Stimulated activated CD4-positive, alpha-beta T cell treated with anti-CD3 and anti-CD28 coated beads, Interleukin-4, amount 100 ng/mL, for 24 hours (primary cell): ENCODE data around the gene ST3GAL5.

ENCODE experiments used
- DNase-seq: peaks from one replicate; pipeline ENCODE4 v3.0.0-alpha.2; 2020

Gene ST3GAL5

DNA sequence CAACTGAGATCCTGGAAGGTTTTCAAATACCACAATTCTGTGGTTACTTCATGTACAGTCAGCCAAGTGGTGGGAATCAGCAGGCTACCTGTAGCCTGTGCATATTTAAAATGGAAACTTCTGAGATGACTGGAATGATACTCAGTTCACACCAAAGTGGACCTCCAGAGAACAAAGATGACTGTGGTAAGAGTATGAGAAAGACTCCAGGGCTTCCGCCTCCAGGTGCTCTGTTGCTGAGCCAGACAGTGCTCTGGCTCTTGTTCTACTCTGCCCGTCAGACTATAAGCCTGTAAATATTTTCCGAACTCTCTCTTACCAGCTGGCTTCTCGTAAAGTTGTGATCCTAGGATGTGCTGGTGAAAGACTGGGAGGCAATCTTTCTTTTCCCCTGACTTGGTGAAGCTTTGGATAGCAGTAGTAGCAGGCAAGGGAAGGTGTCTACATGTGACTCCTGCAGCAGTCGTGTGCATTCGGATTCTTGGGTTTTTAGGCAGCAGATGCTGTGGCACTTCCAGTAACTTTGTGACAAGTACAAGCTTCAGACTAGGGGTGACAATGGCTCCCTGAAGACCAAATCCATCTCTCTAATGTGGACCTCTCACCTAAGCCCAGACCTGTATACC lies 23.1 kb downstream of the ST3GAL5 start:
- peak; percentile 55 for DNase-seq

DNA sequence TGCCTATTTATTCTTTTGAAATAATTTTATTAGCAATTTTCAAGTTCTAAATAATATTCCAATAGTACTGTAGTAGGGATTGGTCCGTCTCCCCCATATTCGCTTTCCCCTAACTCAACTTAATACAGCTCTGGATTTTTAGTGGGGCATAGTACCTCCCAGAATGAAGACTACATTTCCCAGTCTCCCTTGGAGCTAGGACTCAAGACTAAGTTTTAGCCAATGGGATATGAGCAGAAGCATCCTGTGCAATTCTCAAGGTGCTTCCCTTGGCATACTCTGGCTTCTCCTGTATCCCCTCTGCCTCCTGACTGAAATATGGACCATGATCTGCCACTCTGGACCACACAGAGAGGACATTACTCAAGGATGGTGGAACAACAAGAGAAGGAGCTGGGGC lies 24.1 kb downstream of the ST3GAL5 start:
- DNase-seq: no peak

DNA sequence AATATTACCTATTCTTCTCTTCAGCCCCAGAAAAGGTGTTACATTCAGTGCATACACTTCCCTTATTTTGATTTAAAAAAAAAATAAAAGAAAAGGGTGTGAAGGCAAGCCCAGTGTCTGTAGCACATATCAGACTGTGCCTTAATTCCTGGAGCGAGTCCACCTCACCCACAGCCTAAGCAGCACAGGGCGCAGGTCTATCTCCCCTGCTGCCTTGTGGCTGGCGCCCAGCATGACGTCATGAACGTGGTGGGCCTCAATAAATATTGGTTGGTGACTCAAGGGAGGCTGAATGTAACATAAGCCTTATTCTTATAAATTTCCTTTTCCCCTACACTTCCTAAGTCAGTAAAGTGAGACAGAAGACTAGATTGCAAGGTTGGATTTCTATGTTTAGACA lies 26.4 kb downstream of the ST3GAL5 start:
- peak; percentile 25 for DNase-seq

DNA sequence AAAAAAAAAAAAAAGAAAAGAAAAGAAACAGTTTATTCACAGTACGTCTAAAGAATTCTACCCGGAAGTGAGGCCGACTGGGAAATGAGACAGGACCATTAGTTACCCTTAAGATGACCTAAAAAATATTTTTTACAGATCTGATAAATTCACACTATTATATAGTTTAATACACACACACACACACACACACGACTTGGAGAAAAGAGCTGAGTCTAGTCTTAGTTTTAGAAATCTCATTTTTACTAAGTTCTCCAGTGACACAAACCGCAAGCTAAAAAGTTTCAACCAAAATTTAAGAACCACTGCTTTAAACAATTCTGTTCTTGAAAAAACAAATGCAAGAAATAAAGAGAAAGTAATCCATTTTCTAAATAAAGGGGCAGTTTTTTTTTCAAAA lies 27.1 kb downstream of the ST3GAL5 start:
- no peak for DNase-seq

DNA sequence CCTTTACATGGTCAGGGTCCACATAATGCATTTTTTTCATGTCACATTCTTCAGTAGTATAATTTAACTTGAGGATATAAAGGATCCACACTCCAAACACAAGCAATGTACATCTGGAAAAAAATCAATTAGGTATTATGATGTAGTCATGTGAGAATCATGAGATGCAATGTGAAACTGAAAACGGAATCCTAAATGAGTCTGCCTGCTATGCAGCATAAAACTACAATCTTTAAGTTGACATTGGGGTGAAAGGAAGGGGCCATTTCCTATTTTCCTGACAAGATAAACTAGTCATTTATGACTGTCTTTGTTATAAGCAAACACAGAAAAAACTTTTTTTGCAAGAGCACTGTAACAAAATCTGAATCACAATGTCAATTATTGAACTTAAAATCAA lies 27.6 kb downstream of the ST3GAL5 start:
- DNase-seq: no peak

DNA sequence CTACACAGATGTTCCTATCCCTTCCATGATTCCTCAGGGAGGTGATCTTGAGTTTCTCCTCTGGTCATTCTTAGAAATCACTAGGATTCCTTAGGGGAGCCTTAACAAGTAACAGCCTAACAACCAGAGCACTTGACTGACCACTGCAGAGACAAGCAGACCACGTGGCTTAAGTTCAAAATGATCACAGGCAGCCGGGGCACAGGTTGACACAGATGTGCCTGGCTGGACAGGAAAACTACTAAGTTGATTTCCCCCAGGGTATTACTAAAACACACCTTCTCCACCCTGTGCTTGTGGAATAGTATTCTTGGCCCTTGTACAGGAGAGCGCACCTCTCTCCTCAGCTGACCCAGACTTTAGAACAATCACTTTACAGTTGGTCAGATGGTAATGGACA lies 29.9 kb downstream of the ST3GAL5 start:
- no peak for DNase-seq

DNA sequence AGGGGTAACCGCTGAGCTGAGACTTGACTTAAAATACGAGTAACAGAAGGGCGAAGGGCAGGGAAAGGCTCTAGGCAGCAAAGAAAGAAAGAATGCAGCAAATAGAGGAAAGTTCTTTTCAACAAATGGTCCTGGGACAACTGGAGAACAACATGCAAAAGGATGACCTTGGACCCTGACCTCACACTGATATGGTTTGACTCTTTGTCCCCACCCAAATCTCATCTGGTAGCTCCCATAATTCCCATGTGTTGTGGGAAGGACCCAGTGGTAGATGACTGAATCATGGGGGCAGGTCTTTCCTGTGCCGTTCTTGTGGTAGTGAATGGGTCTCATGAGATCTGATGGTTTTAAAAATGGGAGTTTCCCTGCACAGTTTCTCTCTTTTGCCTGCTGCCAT lies 33.9 kb downstream of the ST3GAL5 start:
- DNase-seq: no peak

DNA sequence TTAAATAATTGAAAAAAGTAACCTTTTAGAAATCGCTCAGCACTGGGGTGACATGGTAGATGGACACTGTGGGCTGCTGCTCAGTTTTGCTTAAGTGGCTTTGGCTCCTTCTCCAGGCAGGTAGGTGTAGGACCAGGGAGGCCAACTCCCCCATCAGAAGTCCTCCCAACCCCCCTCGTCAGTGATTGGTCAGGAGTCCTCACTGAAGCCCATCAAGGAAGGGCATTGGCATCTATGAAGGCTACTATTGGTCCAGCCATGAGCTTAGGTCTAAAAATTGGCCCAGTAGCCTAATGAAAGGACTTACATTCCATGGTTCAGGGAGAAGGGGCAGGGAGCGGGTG lies 34.7 kb downstream of the ST3GAL5 start:
- DNase-seq: no peak

DNA sequence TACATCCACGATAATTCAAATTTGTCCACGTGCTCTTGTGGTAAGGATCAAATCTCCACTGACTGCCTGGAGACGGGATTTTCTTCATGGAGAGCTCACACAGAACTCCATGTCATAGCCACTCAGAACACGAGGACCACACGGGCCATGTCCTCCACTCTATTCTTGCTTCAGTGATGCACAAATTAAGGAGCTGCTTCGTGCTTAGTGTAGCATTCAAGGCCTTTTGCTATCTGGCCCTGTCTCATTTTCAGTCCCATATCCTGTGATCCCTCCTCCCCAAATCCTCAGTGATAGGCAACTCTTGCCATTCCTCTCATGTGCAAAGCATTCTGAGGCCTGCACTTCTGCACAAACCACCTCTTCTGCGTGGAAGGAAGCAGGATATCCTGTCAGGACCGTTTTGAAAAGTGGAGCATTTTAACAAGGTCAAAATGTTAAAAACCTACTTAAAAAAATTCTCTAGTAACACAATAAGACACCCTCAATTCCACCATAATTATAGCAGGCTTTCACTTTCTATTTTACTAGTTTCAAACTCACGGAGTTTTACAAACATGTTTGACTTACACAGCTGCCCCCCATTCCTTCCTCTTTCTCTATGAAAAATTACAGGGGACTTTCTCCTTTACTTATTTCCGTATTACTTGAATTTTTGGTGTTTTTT lies 35.2 kb downstream of the ST3GAL5 start:
- DNase-seq: peak; percentile 25

DNA sequence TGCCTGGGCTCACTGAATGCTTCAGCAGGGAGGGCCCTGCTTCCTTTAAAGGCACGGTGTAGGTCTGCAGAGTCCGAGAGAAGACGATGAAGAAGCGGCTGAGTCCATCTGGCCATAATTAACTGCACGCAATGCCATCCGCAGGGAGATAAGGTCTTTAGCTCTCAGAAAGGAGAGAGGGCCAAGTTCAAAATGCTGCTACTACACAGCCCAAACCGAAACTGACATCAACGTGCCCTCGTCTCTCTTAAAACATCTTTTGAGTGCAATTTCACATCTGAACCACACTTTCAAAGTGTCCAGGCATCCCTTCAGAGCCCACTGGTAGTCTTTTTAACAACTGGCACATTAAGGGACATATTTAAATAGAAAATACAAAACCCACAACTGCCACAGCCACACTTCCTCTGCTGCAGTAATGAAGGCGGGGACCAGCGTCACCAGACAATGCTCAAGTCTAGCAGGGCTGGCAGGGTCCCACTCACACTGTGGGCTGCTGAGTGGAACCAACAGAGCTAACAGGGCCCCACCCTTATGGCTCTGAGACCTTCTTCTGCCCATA lies 35.8 kb downstream of the ST3GAL5 start:
- DNase-seq: peak; percentile 59

DNA sequence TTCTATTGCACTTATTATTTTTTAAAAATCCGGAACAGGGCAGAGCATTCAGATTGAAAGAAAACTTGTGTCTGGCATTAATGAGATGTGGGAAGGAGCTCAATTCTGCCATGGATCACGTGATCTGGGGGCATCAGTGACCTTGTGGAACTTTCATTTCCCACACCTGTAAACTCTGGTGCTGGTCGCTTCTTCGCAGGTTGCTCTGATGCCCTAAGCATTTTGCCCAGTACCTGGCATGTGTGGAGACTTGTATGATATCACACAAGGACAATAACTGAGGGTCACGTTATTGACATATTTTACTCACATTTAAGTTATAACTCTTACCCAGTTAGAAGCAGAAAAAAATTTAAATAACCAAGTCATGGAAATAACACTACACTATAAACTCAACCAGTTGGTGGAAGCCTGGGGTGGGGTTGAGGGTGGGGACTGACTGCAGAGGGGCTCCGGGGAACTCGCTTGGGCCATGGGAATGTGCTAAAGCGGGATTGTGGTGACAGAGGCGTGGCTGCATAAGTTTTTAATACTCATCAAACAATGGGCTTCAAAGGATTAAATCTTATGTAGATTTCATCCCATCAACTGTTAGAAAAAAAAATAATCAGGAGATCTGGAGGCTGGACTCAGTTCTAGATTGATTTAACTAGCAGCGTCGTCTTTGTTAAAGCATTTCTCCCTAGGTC lies 36.5 kb downstream of the ST3GAL5 start:
- DNase-seq: no peak

DNA sequence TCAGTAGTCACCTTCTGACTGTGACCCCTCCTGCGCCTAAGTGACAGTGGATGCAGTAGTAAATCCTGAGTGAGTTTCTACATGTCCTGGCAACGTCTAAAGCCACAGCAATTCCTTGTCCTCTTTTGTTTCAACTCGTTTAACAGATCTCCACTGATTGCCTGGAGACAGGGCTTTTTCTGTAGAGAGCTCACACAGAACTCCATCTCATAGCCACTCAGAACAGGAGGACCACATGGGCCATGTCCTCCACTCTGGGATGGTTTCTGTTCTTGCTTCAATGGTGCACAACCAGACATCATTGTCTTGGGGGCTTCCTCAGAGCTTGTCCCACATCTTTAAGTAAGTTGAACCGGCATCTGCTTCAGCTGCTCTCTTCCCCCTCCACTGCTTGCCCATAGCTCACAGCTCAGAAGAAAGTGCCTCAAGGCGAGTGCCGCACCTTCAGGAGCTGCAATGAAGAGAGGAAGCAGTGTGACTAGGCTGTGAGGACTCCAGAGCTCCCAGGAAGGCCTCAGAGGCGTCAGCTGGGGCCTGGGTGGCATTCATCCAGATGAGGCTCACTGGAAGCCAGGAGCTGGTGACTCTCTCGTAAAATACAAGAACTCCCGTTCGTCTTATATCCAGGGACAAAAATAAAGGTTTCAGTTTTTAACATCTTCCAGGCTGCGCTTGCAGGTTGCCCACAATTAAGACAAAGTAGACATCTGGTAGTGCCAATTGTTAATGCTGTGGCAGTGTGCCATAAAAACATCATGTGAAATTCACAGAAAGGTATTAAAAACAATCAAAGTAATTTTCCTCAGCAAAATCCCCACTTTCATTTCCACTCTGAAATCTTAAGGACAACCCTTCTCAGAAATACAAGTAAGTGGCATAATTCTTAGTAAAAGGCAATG lies 37.3 kb downstream of the ST3GAL5 start:
- DNase-seq: peak; percentile 35

DNA sequence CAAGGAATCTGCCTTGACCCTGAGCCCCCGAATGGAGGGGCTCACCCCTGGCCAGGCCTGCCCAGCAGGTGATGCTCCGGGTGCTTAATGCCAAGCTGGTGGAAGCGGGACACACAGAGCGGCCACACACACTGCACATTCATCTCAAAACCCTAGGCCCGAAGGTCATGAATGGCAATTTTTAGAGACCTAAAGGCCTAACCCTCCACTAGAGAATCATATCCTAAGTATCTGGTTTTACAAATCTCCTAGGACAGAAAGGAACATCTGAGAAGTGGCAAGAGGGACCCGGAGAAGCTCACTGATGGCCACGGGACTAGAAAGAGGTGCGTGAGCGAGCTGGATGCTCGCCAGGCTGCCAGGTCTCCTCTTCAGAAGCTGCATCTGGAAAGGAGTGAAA lies 38.3 kb downstream of the ST3GAL5 start:
- no peak for DNase-seq

DNA sequence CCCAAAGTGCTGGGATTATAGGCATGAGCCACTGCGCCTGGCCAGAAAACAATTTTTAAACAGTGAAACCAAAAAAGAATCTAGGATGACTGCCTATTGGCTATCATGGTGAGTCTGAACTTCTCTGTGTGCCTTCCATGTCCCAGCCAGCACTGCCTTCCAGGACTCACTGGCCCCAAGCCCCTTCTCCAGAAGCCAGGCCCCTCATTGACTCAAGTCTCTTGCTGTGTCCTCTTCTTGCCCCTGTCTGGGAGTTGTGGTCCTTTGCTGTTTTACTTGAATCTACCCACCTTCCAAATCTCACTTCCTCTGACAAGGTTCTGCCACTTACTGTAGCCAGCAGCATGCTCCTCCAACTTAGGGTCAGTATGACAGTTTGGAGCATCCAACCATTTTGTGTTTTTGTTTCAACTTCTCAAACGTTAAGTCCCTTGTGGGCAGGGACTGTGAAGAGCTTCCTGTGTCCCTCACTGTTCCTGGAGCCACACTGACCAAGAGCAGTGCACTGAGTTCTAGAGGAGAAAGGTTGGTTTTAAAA lies 41.7 kb downstream of the ST3GAL5 start:
- DNase-seq: no peak

DNA sequence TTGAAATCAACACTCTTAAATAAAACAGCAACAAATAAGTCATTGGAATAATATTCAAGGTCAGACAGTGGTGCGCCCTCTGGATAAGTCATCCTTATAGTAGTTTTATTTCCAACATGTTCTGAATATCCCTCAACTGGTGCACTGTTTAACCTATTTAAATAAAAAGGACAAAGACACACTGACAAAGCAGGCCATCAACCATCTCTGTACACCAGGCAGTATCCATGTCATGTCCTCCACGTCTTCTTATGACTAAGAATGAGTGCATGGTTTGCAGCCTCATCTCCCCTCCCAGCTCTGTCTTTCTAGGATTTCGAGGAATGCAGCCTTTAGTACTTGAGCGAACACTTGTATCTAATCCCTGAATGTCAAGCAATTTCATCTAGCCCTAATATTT lies 42.4 kb downstream of the ST3GAL5 start:
- no peak for DNase-seq

DNA sequence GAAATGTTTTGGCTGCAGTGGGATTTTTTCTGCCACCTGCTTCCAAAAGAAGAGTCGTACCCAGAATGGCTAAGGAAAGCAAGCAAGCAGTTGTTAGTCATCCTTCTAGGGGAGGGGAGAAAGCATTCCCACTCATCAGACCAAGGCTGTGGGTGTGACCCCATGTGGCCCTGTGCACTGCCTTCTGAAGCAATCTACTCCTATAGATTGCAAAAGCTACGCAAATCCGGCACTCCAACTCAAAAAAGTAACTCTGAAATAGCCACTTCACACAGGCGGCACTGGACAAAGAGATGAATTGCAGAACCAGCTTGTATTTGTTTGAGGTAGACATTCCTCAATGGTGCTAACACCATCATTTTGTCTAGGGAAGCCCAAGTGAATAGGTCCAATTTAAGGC lies 44.3 kb downstream of the ST3GAL5 start:
- no peak for DNase-seq

DNA sequence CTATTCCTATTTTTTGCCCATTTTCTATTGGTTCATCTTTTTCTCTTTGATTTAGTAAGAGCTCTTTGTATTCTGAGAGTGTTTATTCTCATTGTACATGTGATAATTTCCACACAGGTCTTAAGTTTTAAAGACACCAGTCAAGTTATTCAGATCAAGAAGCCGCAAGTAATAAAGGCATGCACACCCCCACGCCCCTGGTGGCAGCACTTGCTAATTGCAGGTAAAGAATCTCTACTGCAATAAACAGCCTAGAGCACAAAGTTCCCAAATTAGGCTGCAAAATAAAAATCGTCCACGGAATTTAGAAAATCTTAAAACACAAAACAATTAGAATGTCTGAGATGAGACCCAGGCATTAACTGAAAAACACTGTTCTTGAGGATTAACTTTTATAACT lies 45.2 kb downstream of the ST3GAL5 start:
- DNase-seq: peak; percentile 50

DNA sequence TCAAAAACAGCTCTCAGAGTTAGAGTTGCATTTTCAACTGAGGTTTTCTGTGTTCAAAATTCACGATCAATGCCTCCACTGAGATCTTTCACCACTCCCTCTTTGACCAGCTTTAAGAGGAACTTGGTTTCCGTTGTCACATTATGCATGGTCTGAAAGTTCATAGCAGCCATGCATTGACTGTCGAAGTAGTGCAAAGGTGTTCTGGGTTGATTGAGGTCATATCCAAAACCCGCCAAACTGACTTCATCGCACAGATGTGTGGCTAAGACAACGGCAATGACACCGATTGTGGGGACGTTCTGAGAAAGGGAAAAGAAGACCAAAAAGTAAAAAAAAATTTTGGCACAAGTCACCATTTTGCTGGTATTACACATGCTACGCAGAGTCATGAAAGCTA lies 48.7 kb downstream of the ST3GAL5 start:
- no peak for DNase-seq

DNA sequence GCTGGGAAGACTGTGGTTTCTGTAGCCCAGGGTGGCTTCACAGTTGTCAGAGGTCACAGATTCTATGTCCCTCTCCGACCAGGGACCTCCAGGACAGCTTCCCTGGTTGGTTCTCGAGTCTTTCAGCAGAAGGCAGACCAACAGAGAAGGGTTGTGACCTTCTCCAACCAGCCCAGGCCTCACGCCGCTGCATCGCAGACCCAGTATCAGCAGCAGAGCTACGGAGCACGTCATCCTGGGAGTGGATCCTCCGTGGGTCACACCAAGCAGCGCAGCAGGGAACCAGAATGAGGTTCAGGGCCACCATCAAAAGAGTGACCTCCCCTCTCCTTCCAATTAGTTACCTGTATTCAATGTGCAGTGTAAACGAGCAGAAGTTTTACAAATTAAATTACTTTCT lies 49.3 kb downstream of the ST3GAL5 start:
- no peak for DNase-seq

DNA sequence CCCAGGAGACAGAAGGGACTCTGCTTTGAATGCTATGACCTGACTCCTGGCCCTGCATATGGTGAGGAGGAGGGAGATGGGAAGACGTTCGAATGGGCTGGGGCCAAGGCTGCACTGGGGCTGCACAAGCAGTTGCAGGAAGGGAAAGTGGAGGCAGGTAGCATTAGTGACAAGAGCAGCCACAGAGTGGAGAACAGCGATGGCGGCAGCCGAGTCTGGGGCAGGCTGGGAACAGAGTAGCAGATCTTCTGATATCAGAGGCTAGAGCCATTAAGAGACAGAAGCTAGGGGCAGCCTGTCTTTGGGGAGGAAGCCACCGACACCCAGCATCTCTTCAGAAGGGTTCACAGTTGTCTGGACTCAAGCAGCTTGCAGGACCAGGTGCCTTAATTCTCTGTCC lies 50.1 kb downstream of the ST3GAL5 start:
- no peak for DNase-seq

DNA sequence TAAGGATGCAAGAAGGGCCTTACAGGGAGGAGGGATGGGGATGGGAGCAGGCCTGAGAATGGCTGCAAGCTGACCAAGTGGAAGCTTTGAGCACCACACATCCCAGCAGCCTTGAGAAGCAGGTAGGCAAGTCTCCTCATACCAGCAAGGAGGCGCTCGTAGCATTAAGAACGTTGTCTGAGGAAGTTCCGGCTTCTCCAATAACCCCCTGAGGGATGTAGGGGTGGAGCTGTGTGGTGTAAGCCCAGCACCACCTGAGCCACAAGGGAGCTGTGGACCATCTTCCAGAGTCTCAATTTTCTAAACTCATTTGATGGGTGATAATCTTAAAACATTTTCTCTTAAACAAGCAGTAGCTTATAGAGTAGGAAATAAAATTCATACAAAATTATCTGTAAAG lies 50.6 kb downstream of the ST3GAL5 start:
- no peak for DNase-seq

DNA sequence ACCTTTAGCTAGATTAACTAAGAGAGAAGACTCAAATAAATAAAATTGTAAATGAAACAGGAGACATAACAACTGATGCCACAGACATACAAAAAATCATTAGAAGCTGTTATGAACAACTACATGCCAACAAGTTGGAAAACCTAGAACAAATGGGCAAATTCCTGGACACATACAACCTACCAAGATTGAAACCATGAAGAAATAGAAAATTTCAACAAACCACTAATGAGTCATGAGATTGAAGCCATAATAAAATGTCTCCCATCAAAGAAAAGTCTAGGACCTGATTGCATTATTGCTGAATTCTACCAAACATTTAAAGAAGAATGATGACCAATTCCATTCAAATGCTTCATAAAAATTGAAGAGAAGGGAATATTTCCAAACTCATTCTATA lies 54.3 kb downstream of the ST3GAL5 start:
- DNase-seq: no peak

DNA sequence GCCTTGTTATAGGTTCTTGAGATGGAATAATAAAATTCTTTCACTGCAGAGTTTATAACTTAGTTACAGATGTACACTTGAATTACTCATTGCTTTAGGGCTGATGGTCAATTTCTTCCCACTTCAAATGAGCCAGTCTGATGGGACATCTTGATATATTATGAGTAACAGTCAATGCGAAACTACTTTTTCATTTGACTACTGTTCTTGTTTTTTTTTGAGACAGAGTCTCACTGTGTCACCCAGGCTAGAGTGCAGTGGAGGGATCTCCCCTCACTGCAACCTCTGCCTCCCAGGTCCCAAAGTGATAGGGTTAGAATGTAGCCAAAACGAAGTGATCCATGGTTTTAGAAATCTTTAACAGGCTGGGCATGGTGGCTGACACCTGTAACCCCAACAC lies 57.1 kb downstream of the ST3GAL5 start:
- DNase-seq: no peak
